Measurements from ENCODE around the gene MMP11. TPM values are rescaled to one million over a fixed set of nuclear protein-coding genes. Genes with fewer than 3 reads are reported as not detected.
"Not testable (repeated sequence)": the region's sequence is repeated elsewhere in the genome, so short reads cannot be mapped to it uniquely, and the experiment has no call there.

MMP11 gene, protein sequence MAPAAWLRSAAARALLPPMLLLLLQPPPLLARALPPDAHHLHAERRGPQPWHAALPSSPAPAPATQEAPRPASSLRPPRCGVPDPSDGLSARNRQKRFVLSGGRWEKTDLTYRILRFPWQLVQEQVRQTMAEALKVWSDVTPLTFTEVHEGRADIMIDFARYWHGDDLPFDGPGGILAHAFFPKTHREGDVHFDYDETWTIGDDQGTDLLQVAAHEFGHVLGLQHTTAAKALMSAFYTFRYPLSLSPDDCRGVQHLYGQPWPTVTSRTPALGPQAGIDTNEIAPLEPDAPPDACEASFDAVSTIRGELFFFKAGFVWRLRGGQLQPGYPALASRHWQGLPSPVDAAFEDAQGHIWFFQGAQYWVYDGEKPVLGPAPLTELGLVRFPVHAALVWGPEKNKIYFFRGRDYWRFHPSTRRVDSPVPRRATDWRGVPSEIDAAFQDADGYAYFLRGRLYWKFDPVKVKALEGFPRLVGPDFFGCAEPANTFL
- under 1 TPM; 0.43 to 0.47 TPM for total RNA-seq

DNA sequence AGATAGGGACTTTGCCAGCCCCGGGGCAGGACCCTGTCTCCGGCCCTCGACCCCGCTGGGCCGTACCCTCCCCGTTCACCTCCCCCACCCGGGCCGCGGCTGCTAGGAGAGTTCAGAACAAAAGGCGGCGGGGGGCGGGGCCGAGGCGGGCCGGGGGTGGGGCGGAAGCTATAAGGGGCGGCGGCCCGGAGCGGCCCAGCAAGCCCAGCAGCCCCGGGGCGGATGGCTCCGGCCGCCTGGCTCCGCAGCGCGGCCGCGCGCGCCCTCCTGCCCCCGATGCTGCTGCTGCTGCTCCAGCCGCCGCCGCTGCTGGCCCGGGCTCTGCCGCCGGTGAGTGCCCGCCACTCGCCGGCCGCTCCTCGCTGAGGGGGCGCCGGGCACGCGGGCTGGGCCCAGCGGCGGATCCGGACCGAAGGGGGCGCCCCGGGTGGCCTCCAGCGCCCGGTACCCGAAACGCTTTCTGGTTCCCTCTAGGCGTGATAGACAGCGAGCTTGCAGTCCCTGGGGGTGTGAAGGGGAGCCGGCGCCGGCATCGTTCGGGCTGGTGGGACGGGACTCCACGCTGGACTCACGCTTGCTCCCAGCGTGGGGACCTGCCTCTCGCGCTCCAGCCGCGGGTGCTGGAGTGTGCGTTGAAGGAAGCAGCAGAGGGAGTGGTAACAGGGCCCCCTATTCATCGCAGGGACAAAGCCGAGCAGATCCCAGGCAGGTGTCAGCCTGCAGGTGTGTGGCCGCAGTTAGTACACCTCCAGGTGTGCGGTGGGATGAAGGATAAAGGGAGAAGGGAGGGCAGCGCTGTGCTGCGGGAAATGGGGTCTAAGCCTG lies at the start of gene MMP11:
MMP11 (plus strand) TSS at position 201 of the 825 bp plus-strand sequence; CDS start at position 223, 22 bp downstream.
- peak; percentile 53 for DNase-seq
- no peaks in the 10 kb centered on the region for H3K9me3 Mint-ChIP-seq
- no peaks in the 10 kb centered on the region for H3K27me3 Mint-ChIP-seq (ENCODE audit: low read depth)
- intact Hi-C loops (cut with micrococcal nuclease), result loop anchor here (1.0 kb wide), 2 partner anchors 14 to 66 kb away; partner anchors contain the start of gene DERL3
- CTCF ChIA-PET, result no interaction called here
- H3K27ac Mint-ChIP-seq, result no peak within 1 kb of the TSS
- H3K4me1 Mint-ChIP-seq (ENCODE audit: low read depth), result peaks cover 19% of the 10 kb centered on the region
- no peaks in the 10 kb centered on the region for H3K36me3 Mint-ChIP-seq (ENCODE audit: low read depth)
- peak within 1 kb of the TSS; percentile 63 for H3K4me3 Mint-ChIP-seq

DNA sequence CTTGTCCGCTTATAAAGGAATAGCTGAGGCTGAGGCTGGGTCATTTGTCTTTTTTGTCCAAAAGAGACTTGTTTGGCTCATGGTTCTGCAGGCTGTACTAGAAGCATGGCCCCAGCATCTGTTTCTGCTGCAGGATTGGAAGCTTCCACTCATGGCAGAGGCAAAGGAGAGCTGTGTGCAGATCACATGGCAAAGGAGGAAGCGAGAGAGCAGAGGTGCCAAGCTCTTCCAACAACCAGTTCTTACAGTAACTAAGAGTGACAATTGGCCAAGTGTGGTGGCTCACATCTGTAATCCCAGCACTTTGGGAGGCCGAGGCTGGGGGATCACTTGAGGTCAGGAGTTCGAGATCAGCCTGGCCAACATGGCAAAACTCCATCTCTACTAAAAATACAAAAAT lies 44.5 kb upstream of the MMP11 start:
- H3K27me3 Mint-ChIP-seq (ENCODE audit: low read depth); H3K36me3 Mint-ChIP-seq (ENCODE audit: low read depth); DNase-seq; H3K27ac Mint-ChIP-seq; H3K9me3 Mint-ChIP-seq; H3K4me1 Mint-ChIP-seq (ENCODE audit: low read depth); intact Hi-C loops (cut with micrococcal nuclease); CTCF ChIA-PET; H3K4me3 Mint-ChIP-seq: not testable (repeated sequence)

DNA sequence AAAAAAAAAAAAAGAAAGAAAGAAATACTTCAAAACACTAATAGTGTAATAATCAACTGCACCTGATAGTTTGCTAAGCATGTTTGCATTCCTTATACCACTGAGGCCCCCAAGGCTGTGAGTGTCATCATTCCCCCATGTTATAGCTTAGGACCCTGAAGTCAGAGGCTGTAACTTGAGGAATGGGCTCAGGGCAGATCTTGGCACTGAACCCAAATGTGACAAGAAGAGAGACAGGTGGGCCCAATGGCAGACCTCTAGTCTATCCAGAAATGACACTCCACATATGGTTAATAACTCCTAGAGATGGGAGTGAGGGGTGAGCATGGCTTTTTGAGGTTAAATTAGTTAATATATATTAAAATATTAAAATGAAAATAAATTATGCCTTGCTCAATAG lies 35.0 kb upstream of the MMP11 start:
- Mint-ChIP-seq H3K9me3 (no peaks in the 10 kb centered on the region), H3K4me1 (ENCODE audit: low read depth) (no peaks in the 10 kb centered on the region), H3K27ac (no peak overlapping the region), H3K4me3 (no peak overlapping the region), H3K27me3 (ENCODE audit: low read depth) (no peaks in the 10 kb centered on the region), H3K36me3 (ENCODE audit: low read depth) (no peaks in the 10 kb centered on the region)
- intact Hi-C loops (cut with micrococcal nuclease), result no loop called here
- no peak for DNase-seq
- CTCF ChIA-PET, result interaction anchor here (1.0 kb wide), 1 partner anchor 110 kb away, joined by 3 read pairs; no protein-coding TSS in a partner anchor

DNA sequence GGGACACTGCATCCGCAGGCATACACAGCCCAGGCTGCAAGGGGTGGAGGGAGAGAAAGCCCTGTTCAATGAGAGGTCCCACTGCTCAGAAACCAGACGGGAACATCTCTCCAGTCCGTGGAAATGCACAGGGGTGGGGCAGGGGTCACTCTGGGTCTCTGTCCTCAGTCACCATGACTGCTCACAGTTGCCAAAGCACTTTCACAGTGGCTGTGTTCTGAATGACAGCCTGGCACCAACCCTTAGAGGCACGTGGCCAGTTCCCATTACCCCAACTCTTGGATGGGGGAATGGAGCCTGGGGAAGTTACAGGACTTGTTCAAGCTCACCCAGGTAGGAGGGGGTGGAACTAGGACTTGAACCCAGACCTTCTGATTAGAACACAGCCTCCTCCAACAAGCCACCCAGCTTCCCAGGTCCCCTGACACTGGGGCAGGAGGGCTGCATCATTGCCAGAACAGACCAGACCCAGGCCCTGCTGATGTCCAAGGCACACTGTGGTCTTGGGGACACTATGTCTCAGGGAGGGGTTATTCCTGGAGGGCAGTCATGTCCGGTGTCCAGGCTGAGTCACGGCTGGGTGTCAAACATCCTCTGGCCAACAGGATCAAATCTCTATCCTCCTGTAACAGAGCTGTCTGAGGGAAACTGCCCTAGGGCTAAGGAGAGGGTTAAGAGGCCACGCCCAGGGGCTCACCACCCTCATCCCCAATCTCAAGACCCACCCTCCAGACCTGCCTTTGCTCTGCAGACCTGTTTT lies 30.0 kb upstream of the MMP11 start:
- CTCF ChIA-PET, result no interaction called here
- Mint-ChIP-seq H3K4me3 (no peak overlapping the region), H3K9me3 (peaks cover 16% of the 10 kb centered on the region), H3K4me1 (ENCODE audit: low read depth) (no peaks in the 10 kb centered on the region), H3K27me3 (ENCODE audit: low read depth) (no peaks in the 10 kb centered on the region), H3K36me3 (ENCODE audit: low read depth) (peaks cover 20% of the 10 kb centered on the region), H3K27ac (no peak overlapping the region)
- intact Hi-C loops (cut with micrococcal nuclease), result no loop called here
- no peak for DNase-seq

DNA sequence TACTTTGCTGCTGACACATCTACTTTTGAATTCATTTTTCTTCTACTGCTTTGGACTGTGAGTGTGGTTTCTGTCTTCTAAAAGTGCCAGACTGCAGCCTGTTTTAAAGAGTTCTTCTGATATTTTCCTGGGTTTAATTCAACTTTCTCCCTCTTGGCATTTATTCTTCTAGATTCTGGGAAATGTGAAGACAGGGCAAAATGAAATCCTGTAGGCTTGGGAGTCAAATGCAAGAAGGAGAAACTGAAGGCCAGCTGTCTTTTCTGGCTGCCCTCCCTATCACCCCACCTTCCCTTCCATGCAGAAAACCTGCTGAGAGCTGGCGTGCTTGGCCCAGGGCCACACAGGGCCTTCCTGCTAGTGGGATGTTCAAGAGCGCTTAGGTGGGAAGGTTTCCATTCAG lies 29.3 kb upstream of the MMP11 start:
- Mint-ChIP-seq H3K27ac (no peak overlapping the region), H3K27me3 (ENCODE audit: low read depth) (no peaks in the 10 kb centered on the region), H3K4me3 (no peak overlapping the region), H3K36me3 (ENCODE audit: low read depth) (peaks cover 20% of the 10 kb centered on the region), H3K4me1 (ENCODE audit: low read depth) (no peaks in the 10 kb centered on the region), H3K9me3 (peaks cover 16% of the 10 kb centered on the region)
- DNase-seq, result no peak
- CTCF ChIA-PET, result no interaction called here
- intact Hi-C loops (cut with micrococcal nuclease), result no loop called here

DNA sequence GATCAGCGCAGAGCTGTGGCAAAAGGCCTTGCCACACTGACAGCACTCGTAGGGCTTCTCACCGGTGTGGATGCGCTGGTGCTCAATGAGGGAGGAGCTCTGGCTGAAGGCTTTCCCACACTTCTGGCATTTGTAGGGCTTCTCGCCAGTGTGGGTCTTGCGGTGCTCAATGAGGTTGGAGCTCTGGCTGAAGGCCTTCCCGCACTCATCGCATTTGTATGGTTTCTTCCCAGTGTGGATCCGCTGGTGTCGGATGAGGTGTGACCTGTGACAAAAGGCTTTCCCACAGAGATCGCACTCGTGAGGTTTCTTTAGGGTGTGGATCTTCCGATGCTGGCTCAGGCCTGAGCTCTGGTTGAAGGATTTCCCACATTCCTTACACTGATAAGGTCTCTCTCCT lies 28.6 kb upstream of the MMP11 start:
- no peaks in the 10 kb centered on the region for H3K4me1 Mint-ChIP-seq (ENCODE audit: low read depth)
- CTCF ChIA-PET, result no interaction called here
- H3K9me3 Mint-ChIP-seq, result peaks cover 16% of the 10 kb centered on the region
- no peak overlapping the region for H3K27ac Mint-ChIP-seq
- H3K4me3 Mint-ChIP-seq, result no peak overlapping the region
- no peak for DNase-seq
- H3K27me3 Mint-ChIP-seq (ENCODE audit: low read depth), result no peaks in the 10 kb centered on the region
- H3K36me3 Mint-ChIP-seq (ENCODE audit: low read depth), result peaks cover 20% of the 10 kb centered on the region
- intact Hi-C loops (cut with micrococcal nuclease), result no loop called here

DNA sequence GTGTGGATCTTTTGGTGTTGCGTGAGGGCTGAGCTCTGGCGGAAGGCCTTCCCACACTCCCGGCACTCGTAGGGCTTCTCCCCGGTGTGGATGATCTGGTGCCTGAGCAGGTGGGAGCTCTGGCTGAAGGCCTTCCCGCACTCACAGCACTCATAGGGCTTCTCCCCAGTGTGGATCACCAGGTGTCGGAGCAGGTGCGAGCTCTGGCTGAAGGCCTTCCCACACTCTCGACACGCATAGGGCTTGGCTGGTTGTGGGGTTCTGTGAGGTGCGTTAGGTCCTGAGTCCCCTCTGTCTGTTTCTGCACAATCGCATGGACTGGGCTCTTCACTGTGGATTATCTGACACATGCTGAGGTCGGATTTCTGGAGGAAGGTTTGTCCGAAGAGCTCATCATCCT lies 28.2 kb upstream of the MMP11 start:
- no peak for DNase-seq
- Mint-ChIP-seq H3K9me3 (peaks cover 16% of the 10 kb centered on the region), H3K4me3 (no peak overlapping the region), H3K27me3 (ENCODE audit: low read depth) (no peaks in the 10 kb centered on the region), H3K27ac (no peak overlapping the region), H3K36me3 (ENCODE audit: low read depth) (peaks cover 20% of the 10 kb centered on the region), H3K4me1 (ENCODE audit: low read depth) (no peaks in the 10 kb centered on the region)
- intact Hi-C loops (cut with micrococcal nuclease), result no loop called here
- CTCF ChIA-PET, result interaction anchor here (0.6 kb wide), 1 partner anchor 923 kb away, joined by 3 read pairs; no protein-coding TSS in a partner anchor

DNA sequence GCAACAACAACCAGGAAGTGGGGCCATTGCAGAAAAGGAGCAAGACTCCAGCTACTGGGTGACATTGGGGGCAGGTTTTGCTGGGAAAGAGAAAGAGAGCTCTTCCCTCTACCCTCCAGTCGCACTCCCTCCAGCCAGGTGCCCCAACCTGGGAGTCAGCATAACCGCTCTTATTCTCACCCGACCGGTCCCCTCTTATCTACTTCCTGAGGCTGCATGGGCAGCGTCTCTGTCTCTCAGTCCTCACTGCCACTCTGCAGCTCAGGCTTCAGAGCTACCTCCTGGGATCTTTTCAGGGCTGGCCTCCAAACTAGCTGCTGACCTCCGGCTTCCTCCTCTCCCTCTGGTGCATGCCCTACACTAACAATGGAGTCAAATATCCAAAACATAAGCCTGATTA lies 26.9 kb upstream of the MMP11 start:
- H3K4me3 Mint-ChIP-seq, result no peak overlapping the region
- H3K9me3 Mint-ChIP-seq, result peaks cover 16% of the 10 kb centered on the region
- H3K27ac Mint-ChIP-seq, result no peak overlapping the region
- H3K4me1 Mint-ChIP-seq (ENCODE audit: low read depth), result peaks cover 10% of the 10 kb centered on the region
- CTCF ChIA-PET, result no interaction called here
- peaks cover 20% of the 10 kb centered on the region for H3K36me3 Mint-ChIP-seq (ENCODE audit: low read depth)
- intact Hi-C loops (cut with micrococcal nuclease), result no loop called here
- DNase-seq, result no peak
- H3K27me3 Mint-ChIP-seq (ENCODE audit: low read depth), result no peaks in the 10 kb centered on the region

DNA sequence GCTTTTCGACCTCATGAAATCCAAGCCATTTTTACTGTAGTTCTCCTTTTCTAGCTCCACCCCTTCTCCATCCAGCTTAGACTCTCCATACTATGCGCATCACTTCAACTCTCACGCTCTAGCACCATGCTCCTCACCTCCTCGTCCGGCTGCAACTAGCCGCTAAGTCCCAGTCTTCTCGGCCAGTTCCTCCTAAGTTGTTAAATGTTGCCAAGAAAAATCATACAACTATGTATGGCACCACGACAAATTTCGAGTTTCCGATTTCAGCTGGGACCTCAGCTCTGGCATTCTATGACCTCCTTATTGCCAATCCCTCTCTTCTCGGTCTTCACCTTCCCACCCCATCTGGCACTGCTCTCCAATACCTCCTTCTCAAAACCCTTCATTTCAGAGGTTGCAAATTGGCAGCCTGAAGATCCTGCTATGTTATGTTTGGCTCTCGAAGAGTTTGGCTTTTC lies 22.8 kb upstream of the MMP11 start:
- intact Hi-C loops (cut with micrococcal nuclease), result loop anchor here (2.0 kb wide), 1 partner anchor 33 kb away; no protein-coding TSS in a partner anchor
- peaks cover 7% of the 10 kb centered on the region for H3K36me3 Mint-ChIP-seq (ENCODE audit: low read depth)
- H3K27ac Mint-ChIP-seq, result no peak overlapping the region
- H3K4me1 Mint-ChIP-seq (ENCODE audit: low read depth), result peaks cover 11% of the 10 kb centered on the region
- peak overlapping the region; percentile 75 for H3K4me3 Mint-ChIP-seq
- no peak for DNase-seq
- H3K9me3 Mint-ChIP-seq, result peaks cover 4% of the 10 kb centered on the region
- CTCF ChIA-PET, result interaction anchor here (1.2 kb wide), 1 partner anchor 10 kb away, joined by 4 read pairs; no protein-coding TSS in a partner anchor
- H3K27me3 Mint-ChIP-seq (ENCODE audit: low read depth), result no peaks in the 10 kb centered on the region

DNA sequence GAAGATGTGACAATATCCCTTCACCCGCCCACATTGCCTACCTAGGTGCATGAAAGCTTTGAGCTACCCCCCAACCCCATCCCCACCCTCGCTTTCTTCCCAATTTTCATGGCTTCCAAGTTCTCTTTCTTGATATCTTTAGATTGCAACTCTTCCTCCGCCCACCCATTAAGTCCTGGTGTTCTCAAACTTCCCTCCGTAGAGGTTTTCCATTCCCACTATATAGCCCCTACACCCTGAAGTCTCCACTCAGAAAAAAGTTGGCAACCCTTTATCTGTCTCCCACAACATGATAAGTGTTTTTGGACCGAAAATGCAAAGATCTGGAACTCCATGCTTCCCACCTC lies 22.3 kb upstream of the MMP11 start:
- intact Hi-C loops (cut with micrococcal nuclease), result loop anchor here (2.0 kb wide), 1 partner anchor 34 kb away; no protein-coding TSS in a partner anchor
- CTCF ChIA-PET, result interaction anchor here (1.2 kb wide), 1 partner anchor 9 kb away, joined by 4 read pairs; no protein-coding TSS in a partner anchor
- H3K27me3 Mint-ChIP-seq (ENCODE audit: low read depth), result no peaks in the 10 kb centered on the region
- peak overlapping the region; percentile 75 for H3K4me3 Mint-ChIP-seq
- H3K4me1 Mint-ChIP-seq (ENCODE audit: low read depth), result peaks cover 11% of the 10 kb centered on the region
- DNase-seq, result no peak
- H3K27ac Mint-ChIP-seq, result no peak overlapping the region
- H3K36me3 Mint-ChIP-seq (ENCODE audit: low read depth), result peaks cover 3% of the 10 kb centered on the region
- no peaks in the 10 kb centered on the region for H3K9me3 Mint-ChIP-seq

DNA sequence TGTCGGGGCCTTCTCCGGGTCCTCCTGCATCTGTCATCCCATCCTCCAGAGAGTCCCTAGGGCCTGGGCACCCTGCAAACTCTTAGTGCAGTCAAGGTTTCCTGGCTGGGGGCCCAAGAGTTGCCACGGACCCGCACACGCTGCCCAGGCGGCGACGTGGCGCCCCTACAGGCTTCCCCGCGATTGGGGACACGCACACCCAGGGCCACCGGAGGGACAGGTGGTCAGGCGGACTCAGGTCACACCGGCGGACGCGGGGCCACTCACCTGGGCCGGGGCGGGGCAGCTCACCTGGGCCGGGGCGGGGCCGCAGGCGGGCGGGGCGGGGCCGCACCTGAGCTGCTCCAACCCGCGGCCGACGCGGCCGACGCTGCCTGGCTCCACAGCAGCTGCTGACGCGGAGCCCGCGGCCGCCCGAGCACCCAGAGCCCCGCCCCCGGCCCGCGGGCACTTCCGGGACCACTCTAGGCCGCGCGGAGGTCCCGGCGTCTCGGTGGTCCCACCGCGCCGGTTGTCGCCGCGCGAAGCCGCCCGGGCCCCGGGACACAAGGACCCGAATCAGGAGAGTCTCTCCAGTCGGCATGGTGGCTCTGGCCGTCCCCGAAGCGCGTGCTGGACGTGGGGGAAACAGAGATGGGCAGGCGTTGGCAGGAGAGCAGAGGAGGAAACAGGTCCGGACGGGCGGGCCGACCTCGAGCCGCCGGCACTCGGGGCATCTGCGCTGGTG lies 21.8 kb upstream of the MMP11 start, which contains the start of gene ZNF70:
ZNF70 (minus strand) TSS at position 399 of the 727 bp plus-strand sequence. CDS start 5,972 bp downstream, outside the sequence.
- Mint-ChIP-seq H3K27me3 (ENCODE audit: low read depth) (no peaks in the 10 kb centered on the region), H3K9me3 (no peaks in the 10 kb centered on the region), H3K4me1 (ENCODE audit: low read depth) (peaks cover 11% of the 10 kb centered on the region), H3K27ac (no peak within 1 kb of the TSS), H3K4me3 (peak within 1 kb of the TSS; percentile 75), H3K36me3 (ENCODE audit: low read depth) (peaks cover 2% of the 10 kb centered on the region)
- peak; percentile 81 for DNase-seq
- intact Hi-C loops (cut with micrococcal nuclease), result loop anchor here (2.0 kb wide), 1 partner anchor 34 kb away; no protein-coding TSS in a partner anchor
- CTCF ChIA-PET, result interaction anchor here (1.2 kb wide), 1 partner anchor 9 kb away, joined by 4 read pairs; no protein-coding TSS in a partner anchor
